ENCODE measurements around the gene ATP6V0B. TPM values are rescaled to one million over a fixed set of nuclear protein-coding genes. Genes with fewer than 3 reads are reported as not detected.
A peak's percentile ranks its signal among the peaks of the same experiment; 100 is the strongest.

Gene ATP6V0B
- total and polyA plus RNA-seq, 2 of the 4 experiments (the other 2 are of a cell fraction): 72.1 to 169 TPM

GRCh38 chr1:43932786-43933385 is 41.9 kb upstream of the ATP6V0B start:
- H3K4me3 ChIP-seq (ENCODE audit: insufficient read depth, low read depth, low read length): peak overlapping the region; percentile 37
- H2BK15ac ChIP-seq (ENCODE audit: low read depth, low read length): no peak overlapping the region
- in situ Hi-C loops (cut with MboI; ENCODE audit: low sequenced_read_pairs) (loop anchor here (5.0 kb wide), 1 partner anchor 161 kb away; no protein-coding TSS in a partner anchor), intact Hi-C loops (cut with micrococcal nuclease) (loop anchor here (5.0 kb wide), 1 partner anchor 81 kb away; no protein-coding TSS in a partner anchor), dilution Hi-C loops (cut with HindIII; ENCODE audit: low sequenced_read_pairs, unreplicated experiment) (no loop called here)
- peak overlapping the region; percentile 91 for H2AFZ ChIP-seq (replicated peaks; ENCODE audit: low read length, poor library complexity)
- H3K56ac ChIP-seq (ENCODE audit: extremely low read depth, insufficient read depth, low read length): no peak overlapping the region
- H3K23ac ChIP-seq (ENCODE audit: low read depth, low read length): peak overlapping the region; percentile 11; the same call in 1 of the 2 replicates
- DNase-seq (peak; percentile 74), ATAC-seq (ENCODE audit: low read depth) (peak; percentile 57)
- H3K14ac ChIP-seq (replicated peaks; ENCODE audit: low read depth, low read length): peak overlapping the region; percentile 49
- H3K9me1 ChIP-seq (ENCODE audit: insufficient read depth, low read length): peaks cover 6% of the 10 kb centered on the region
- H4K8ac ChIP-seq (ENCODE audit: low read depth in 2 of 2, low read length in 2 of 2): peak overlapping the region in 1 of 2 experiments; percentile 42; a peak in 1 of 4 replicates
- WGBS, 2 experiments (ENCODE audit: extremely low coverage in 2 of 2, insufficient read length in 1 of 2): no CpG with 5 or more reads among the region's 8 CpGs
- no peak overlapping the region for H3K27ac ChIP-seq (ENCODE audit: insufficient read depth, low read length)
- peaks cover 5% of the 10 kb centered on the region for H3K9me3 ChIP-seq (ENCODE audit: control insufficient read depth, insufficient read depth, low read length)
- no peak overlapping the region for H3K18ac ChIP-seq (ENCODE audit: low read depth, low read length)
- no peaks in the 10 kb centered on the region for H3K27me3 ChIP-seq (ENCODE audit: control insufficient read depth, insufficient read depth, low read length)
- H4K5ac ChIP-seq (ENCODE audit: low read depth, low read length): no peak overlapping the region
- H2BK120ac ChIP-seq (ENCODE audit: low read depth, low read length): peak overlapping the region; percentile 67; the same call in 1 of the 2 replicates
- peaks cover 0 to 8% of the 10 kb centered on the region in 2 experiments; a peak in 1 of 4 replicates for H3K79me1 ChIP-seq (ENCODE audit: low read depth in 1 of 2, low read length in 2 of 2)
- peak overlapping the region; percentile 9; the same call in 1 of the 2 replicates for H2BK20ac ChIP-seq (ENCODE audit: low read depth, low read length)
- no TSS peak for BruUV-seq (replicated peaks)
- peaks cover 10% of the 10 kb centered on the region for H3K4me1 ChIP-seq (ENCODE audit: control insufficient read depth, insufficient read depth, low read length)
- ChIA-PET CTCF (interaction anchor here (2.1 to 5.6 kb wide), 2 partner anchors 10 to 166 kb away, joined by 5 to 149 read pairs; no protein-coding TSS in a partner anchor), POLR2A (ENCODE audit: unreplicated experiment) (no interaction called here)
- peaks cover 3% of the 10 kb centered on the region; the same call in 1 of the 2 replicates for H4K20me1 ChIP-seq (ENCODE audit: insufficient read depth, low read length)
- peaks cover 6% of the 10 kb centered on the region; the same call in 1 of the 2 replicates for H3K36me3 ChIP-seq (ENCODE audit: control insufficient read depth, insufficient read depth, low read length)
- H3K9ac ChIP-seq (ENCODE audit: low read depth, low read length): no peak overlapping the region
- peak overlapping the region; percentile 9 for H2AK5ac ChIP-seq (ENCODE audit: low read depth, low read length)
- H3K4ac ChIP-seq (ENCODE audit: low read depth, low read length): peak overlapping the region; percentile 81
- H2AK9ac ChIP-seq (replicated peaks; ENCODE audit: low read depth, low read length, poor library complexity): peak overlapping the region; percentile 4
- no peak overlapping the region for H2BK5ac ChIP-seq (ENCODE audit: low read depth, low read length, poor library complexity, severe bottlenecking)
- H4K91ac ChIP-seq (ENCODE audit: insufficient read depth, low read depth, low read length): 0 out of 2 replicates have a peak overlapping the region, but pooled peaks have one; percentile 4
- H3K4me2 ChIP-seq (ENCODE audit: low read depth, low read length): peak overlapping the region; percentile 76
- no peak for TF ChIP-seq CTCF (conservative IDR thresholded peaks at IDR 0.05; ENCODE audit: low read depth, low read length)
- no peak for TF ChIP-seq NFE2L2 (IDR thresholded peaks at IDR 0.05; ENCODE audit: low read depth, low read length)
- 0 out of 2 replicates have a peak, but pooled peaks have one; percentile 41 for TF ChIP-seq FOS (IDR thresholded peaks at IDR 0.05; ENCODE audit: low read depth, low read length)
- TF ChIP-seq RCOR1 (IDR thresholded peaks at IDR 0.05; ENCODE audit: insufficient replicate concordance, low read length): peak; percentile 70
- no peak for TF ChIP-seq MXI1 (IDR thresholded peaks at IDR 0.05; ENCODE audit: borderline replicate concordance, low read depth, low read length)
- TF ChIP-seq MAFK (IDR thresholded peaks at IDR 0.05; ENCODE audit: low read depth, low read length): no peak
- TF ChIP-seq POLR2A (IDR thresholded peaks at IDR 0.05; ENCODE audit: low read depth, low read length): no peak
- TF ChIP-seq MAZ (IDR thresholded peaks at IDR 0.05; ENCODE audit: borderline replicate concordance, low read depth, low read length): 0 out of 2 replicates have a peak, but pooled peaks have one; percentile 26
- no peak for TF ChIP-seq RAD21 (IDR thresholded peaks at IDR 0.05; ENCODE audit: low read length)
- no peak for TF ChIP-seq BHLHE40 (IDR thresholded peaks at IDR 0.05; ENCODE audit: low read depth, low read length)
- peak; percentile 17; the same call in 1 of the 2 replicates for TF ChIP-seq SMC3 (IDR thresholded peaks at IDR 0.05; ENCODE audit: low read depth, low read length)
- TF ChIP-seq CEBPB (IDR thresholded peaks at IDR 0.05; ENCODE audit: low read depth, low read length): peak; percentile 71; the same call in 1 of the 2 replicates
- no peak for TF ChIP-seq RFX5 (IDR thresholded peaks at IDR 0.05; ENCODE audit: low read depth, low read length)
- TF ChIP-seq ELK1 (IDR thresholded peaks at IDR 0.05; ENCODE audit: borderline replicate concordance, low read depth, low read length): no peak
- no peak for TF ChIP-seq CHD1 (IDR thresholded peaks at IDR 0.05; ENCODE audit: low read depth, low read length)

Measured in IMR-90 (cell line).